Mesenchymal stem cell (in vitro differentiated cells and primary cell): ENCODE results near the gene SPTSSB.

ENCODE experiments used
- DNase-seq: peaks from one replicate; pipeline ENCODE4 v3.0.0-alpha.2; 2013
- H2AFZ ChIP-seq: one replicate; pipeline ENCODE4 v1.6.1; 2013; ENCODE audit warnings: low read depth, mild to moderate bottlenecking, control low read depth, inconsistent platforms, low read length, moderate library complexity
- H2AK5ac ChIP-seq: 2 replicates; pipeline ENCODE4 v1.6.1; 2013; ENCODE audit warnings: low read length, moderate library complexity, mild to moderate bottlenecking, inconsistent platforms; ENCODE audit not compliant: severe bottlenecking
- H2BK120ac ChIP-seq: one replicate; pipeline ENCODE4 v1.6.1; 2013; ENCODE audit warnings: low read depth, mild to moderate bottlenecking, inconsistent platforms, low read length, moderate library complexity
- H2BK12ac ChIP-seq, 2 experiments: one replicate each; pipeline ENCODE4 v1.6.1; 2013; ENCODE audit warnings: inconsistent platforms in 2 of 2, low read length in 2 of 2, mild to moderate bottlenecking in 2 of 2, moderate library complexity in 2 of 2, control low read depth in 1 of 2
- H2BK15ac ChIP-seq: one replicate; pipeline ENCODE4 v1.6.1; 2013; ENCODE audit warnings: mild to moderate bottlenecking, low read depth, inconsistent platforms; ENCODE audit not compliant: poor library complexity, severe bottlenecking
- H2BK5ac ChIP-seq: 2 replicates; pipeline ENCODE4 v1.6.1; 2013; ENCODE audit warnings: low read depth, mild to moderate bottlenecking, low read length, control low read depth, inconsistent platforms; ENCODE audit not compliant: poor library complexity, severe bottlenecking
- H3K14ac ChIP-seq, 2 experiments: one replicate each; pipeline ENCODE4 v1.6.1; 2013; ENCODE audit warnings: inconsistent platforms in 2 of 2, low read length in 2 of 2, control low read depth in 1 of 2, mild to moderate bottlenecking in 1 of 2, moderate library complexity in 1 of 2
- H3K18ac ChIP-seq, 2 experiments: one replicate each; pipeline ENCODE4 v1.6.1; 2013; ENCODE audit warnings: inconsistent platforms in 2 of 2, low read length in 2 of 2, control low read depth in 1 of 2, low read depth in 1 of 2, mild to moderate bottlenecking in 1 of 2
- H3K23ac ChIP-seq, 2 experiments: one replicate each; pipeline ENCODE4 v1.6.1; 2013; ENCODE audit warnings: inconsistent platforms in 2 of 2, low read length in 2 of 2, mild to moderate bottlenecking in 2 of 2, moderate library complexity in 2 of 2, control low read depth in 1 of 2
- H3K27ac ChIP-seq: 2 replicates; pipeline ENCODE4 v1.5.1; 2013; ENCODE audit warnings: mild to moderate bottlenecking, moderate library complexity, low read length, control low read depth, inconsistent platforms; ENCODE audit not compliant: poor library complexity, severe bottlenecking
- H3K27me3 ChIP-seq, 2 experiments: 2 replicates each; pipeline versions ENCODE4 v1.6.1 to v1.7.0; 2013; ENCODE audit warnings: low read length in 2 of 2, mild to moderate bottlenecking in 2 of 2, moderate library complexity in 2 of 2, control low read depth in 1 of 2, inconsistent platforms in 1 of 2; ENCODE audit not compliant: control insufficient read depth in 1 of 2, insufficient read depth in 1 of 2
- H3K36me3 ChIP-seq, 2 experiments: 2 replicates each; pipeline versions ENCODE4 v1.6.1 to v1.7.0; 2013; ENCODE audit warnings: low read length in 2 of 2, control low read depth in 1 of 2, inconsistent platforms in 1 of 2, low read depth in 1 of 2, mild to moderate bottlenecking in 1 of 2; ENCODE audit not compliant: insufficient read depth in 2 of 2, control insufficient read depth in 1 of 2
- H3K4ac ChIP-seq, 2 experiments: one replicate each; pipeline ENCODE4 v1.6.1; 2013; ENCODE audit warnings: inconsistent platforms in 2 of 2, low read length in 2 of 2, mild to moderate bottlenecking in 2 of 2, moderate library complexity in 2 of 2, control low read depth in 1 of 2, low read depth in 1 of 2
- H3K4me1 ChIP-seq: 2 replicates; pipeline ENCODE4 v1.6.1; 2013; ENCODE audit warnings: low read depth, low read length, control low read depth; ENCODE audit not compliant: control insufficient read depth, insufficient read depth
- H3K4me2 ChIP-seq: 2 replicates; pipeline ENCODE4 v1.6.1; 2013; ENCODE audit warnings: low read length, mild to moderate bottlenecking, inconsistent platforms; ENCODE audit not compliant: poor library complexity, severe bottlenecking
- H3K4me3 ChIP-seq, 2 experiments: 2 replicates each; pipeline versions ENCODE4 v1.5.1 to v1.7.0; 2013; ENCODE audit warnings: low read length in 2 of 2, mild to moderate bottlenecking in 2 of 2, control low read depth in 1 of 2, low read depth in 1 of 2; ENCODE audit not compliant: insufficient read depth in 1 of 2
- H3K79me1 ChIP-seq: replicated peaks from 2 replicates; pipeline ENCODE4 v1.6.1; 2013; ENCODE audit warnings: mild to moderate bottlenecking, control low read depth, low read length, inconsistent platforms; ENCODE audit not compliant: poor library complexity, severe bottlenecking
- H3K9ac ChIP-seq: 2 replicates; pipeline ENCODE4 v1.7.0; 2013; ENCODE audit warnings: mild to moderate bottlenecking, low read length, moderate library complexity
- H3K9me3 ChIP-seq: 2 replicates; pipeline ENCODE4 v1.7.0; 2013; ENCODE audit warnings: mild to moderate bottlenecking, low read length; ENCODE audit not compliant: control insufficient read depth
- H4K8ac ChIP-seq: one replicate; pipeline ENCODE4 v1.6.1; 2013; ENCODE audit warnings: inconsistent platforms, mild to moderate bottlenecking, low read length, moderate library complexity
- H4K91ac ChIP-seq: one replicate; pipeline ENCODE4 v1.6.1; 2013; ENCODE audit warnings: mild to moderate bottlenecking, low read length, inconsistent platforms
- WGBS: methylation state at CpG from one replicate; pipeline ENCODE4 v1.1.7; 2013; ENCODE audit warnings: mixed read lengths; 5-methylcytosine and 5-hydroxymethylcytosine counted together

The SPTSSB gene

DNA sequence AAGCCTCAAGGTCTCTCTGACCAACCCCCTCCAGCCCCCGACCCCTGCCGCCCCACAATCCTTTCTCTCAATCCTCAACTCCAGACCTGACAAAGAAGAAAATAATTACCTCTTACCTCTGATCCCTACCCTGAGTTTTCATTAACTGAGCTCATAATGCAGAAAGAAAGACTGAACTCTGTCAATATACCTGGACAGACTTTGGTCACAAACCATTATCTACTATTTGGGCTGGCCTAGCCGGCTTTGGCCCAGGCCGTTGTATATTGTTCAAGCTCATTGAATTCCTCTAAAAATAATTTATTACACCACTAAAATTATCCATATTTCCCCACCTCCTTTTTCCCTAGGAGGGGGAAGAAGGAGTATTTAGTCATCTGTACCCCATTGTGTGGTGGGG, 29.3 kb upstream of the SPTSSB start:
- Histone ChIP-seq H3K4me3 (no peak overlapping the region), H3K36me3 (no peaks in the 10 kb centered on the region)

DNA sequence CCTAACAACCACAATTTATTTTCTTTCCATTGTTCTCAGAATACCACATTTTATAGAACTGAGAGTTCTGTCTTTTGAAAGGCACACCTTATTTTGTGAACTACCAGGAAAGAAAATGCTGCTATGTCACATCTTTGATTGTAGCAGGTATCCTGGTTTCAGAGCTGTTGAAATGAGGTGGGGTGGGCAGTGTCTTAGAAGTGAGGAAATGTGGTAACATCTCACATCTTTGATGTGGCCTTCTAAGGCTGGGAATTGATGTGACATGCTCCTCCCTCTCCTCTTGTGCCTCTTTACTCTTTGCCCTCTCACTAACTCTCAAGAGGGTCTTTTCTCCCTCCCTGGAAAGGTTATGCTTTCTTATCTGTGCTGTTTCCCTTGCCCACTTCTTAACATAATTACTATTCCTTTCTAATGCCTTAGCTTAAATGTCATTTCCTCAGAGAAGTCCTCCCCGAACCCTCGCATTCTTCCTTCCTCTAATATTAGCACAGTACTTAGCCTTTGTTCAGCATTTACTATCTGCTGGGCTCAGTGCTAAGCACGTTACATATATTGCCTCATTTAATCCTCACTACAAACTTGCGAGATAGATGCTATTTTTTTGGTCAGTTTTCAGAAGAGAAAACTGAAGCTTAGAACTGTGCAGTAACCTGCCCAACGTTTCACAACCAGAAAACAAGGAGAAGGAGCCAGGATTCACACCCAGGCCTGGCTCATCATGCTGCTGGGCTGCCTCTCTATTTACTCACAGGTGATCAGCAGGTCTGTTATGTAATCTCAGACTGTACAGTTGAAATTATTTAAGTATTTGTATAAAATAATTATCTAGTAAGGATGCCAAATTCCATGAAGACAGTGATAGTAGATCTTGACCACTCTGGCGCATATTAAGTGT, 24.0 kb upstream of the SPTSSB start:
- H2BK120ac ChIP-seq: no peak overlapping the region
- no peak overlapping the region for H3K9ac ChIP-seq
- no peak overlapping the region for H3K4me2 ChIP-seq
- no peak overlapping the region for H3K27ac ChIP-seq
- H2BK15ac ChIP-seq: no peak overlapping the region
- no peaks in the 10 kb centered on the region for H3K36me3 ChIP-seq
- H2BK12ac ChIP-seq: no peak overlapping the region
- H3K18ac ChIP-seq: no peak overlapping the region
- H3K79me1 ChIP-seq: no peaks in the 10 kb centered on the region
- no peak overlapping the region for H3K14ac ChIP-seq
- DNase-seq: no peak
- H3K4ac ChIP-seq: no peak overlapping the region
- H4K8ac ChIP-seq: no peak overlapping the region
- H2BK5ac ChIP-seq: no peak overlapping the region
- H2AFZ ChIP-seq: no peak overlapping the region
- 81% methylated on average over 5 of the region's 6 CpGs for WGBS
- H3K9me3 ChIP-seq: peaks cover 3% of the 10 kb centered on the region
- H3K4me1 ChIP-seq: no peaks in the 10 kb centered on the region
- H3K23ac ChIP-seq: no peak overlapping the region
- H2AK5ac ChIP-seq: no peak overlapping the region
- H4K91ac ChIP-seq: no peak overlapping the region
- no peaks in the 10 kb centered on the region for H3K27me3 ChIP-seq
- H3K4me3 ChIP-seq: no peak overlapping the region

More for the DNA sequence above, 29.3 kb upstream of the SPTSSB start:
- H3K18ac ChIP-seq: no peak overlapping the region
- DNase-seq: no peak
- H2BK12ac ChIP-seq: no peak overlapping the region
- H3K14ac ChIP-seq: no peak overlapping the region
- no peak overlapping the region for H4K8ac ChIP-seq
- no peaks in the 10 kb centered on the region for H3K4me1 ChIP-seq
- no peak overlapping the region for H2AK5ac ChIP-seq
- no peaks in the 10 kb centered on the region for H3K79me1 ChIP-seq
- H3K9me3 ChIP-seq: peaks cover 3% of the 10 kb centered on the region
- 99% methylated on average over 4 of the region's 4 CpGs for WGBS
- H4K91ac ChIP-seq: no peak overlapping the region
- no peak overlapping the region for H2BK120ac ChIP-seq
- no peak overlapping the region for H3K4ac ChIP-seq
- H3K27me3 ChIP-seq: no peaks in the 10 kb centered on the region
- no peak overlapping the region for H3K23ac ChIP-seq
- peak overlapping the region; percentile 20 for H3K9ac ChIP-seq
- no peak overlapping the region for H2BK5ac ChIP-seq
- no peak overlapping the region for H3K27ac ChIP-seq
- no peak overlapping the region for H2BK15ac ChIP-seq
- no peak overlapping the region for H2AFZ ChIP-seq
- no peak overlapping the region for H3K4me2 ChIP-seq

DNA sequence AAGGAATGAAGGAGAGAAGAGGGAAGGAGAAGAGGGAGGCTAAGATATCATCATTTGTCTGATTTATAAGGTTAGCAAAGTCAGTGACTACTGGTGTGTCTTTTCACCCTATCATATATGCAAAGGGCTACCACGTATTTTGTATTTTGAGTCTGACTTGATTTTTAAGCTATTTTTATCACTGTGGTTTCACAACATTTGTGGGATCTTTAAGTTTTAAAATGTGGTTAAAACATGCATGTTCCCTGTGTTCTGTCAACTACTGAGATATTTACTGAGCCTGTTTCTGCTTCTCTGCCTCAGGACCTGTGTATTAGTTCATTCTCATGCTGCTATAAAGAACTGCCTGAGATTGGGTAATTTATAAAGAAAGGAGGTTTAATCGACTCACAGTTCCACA, 22.5 kb upstream of the SPTSSB start:
- Histone ChIP-seq H2BK120ac (no peak overlapping the region), H4K91ac (no peak overlapping the region), H2BK15ac (no peak overlapping the region), H3K27me3 (peaks cover 0 to 4% of the 10 kb centered on the region in 2 experiments), H3K4ac (no peak overlapping the region), H3K14ac (no peak overlapping the region), H3K18ac (no peak overlapping the region), H2AFZ (no peak overlapping the region), H3K79me1 (no peaks in the 10 kb centered on the region), H3K27ac (no peak overlapping the region), H3K4me1 (no peaks in the 10 kb centered on the region), H3K4me2 (no peak overlapping the region), H3K9me3 (peaks cover 3% of the 10 kb centered on the region), H3K23ac (no peak overlapping the region), H2BK5ac (no peak overlapping the region), H4K8ac (no peak overlapping the region), H3K9ac (no peak overlapping the region), H2AK5ac (no peak overlapping the region), H2BK12ac (no peak overlapping the region), H3K4me3 (no peak overlapping the region), H3K36me3 (no peaks in the 10 kb centered on the region)
- WGBS: 71% methylated on average over 2 of the region's 2 CpGs
- DNase-seq: no peak

DNA sequence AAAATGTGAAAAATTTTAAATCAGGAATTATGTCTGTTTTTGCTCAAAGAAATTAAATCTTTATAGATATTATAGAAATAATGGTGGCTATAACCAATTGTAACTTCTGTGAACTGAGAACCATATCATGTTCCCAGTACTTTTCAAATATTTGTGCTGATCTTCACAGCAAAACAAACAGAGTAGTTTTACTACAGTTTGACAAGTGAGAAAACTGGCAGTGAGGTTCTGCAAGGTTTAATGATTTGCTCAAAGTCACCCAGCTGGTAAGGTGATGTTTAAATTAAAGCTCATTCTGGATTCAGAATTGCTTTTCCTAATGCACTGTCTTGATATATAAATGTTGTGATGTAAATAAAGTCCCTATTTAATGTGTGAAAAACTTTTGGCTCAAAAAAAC, 22.0 kb upstream of the SPTSSB start:
- H3K79me1 ChIP-seq: no peaks in the 10 kb centered on the region
- no peak overlapping the region for H2BK12ac ChIP-seq
- no peak overlapping the region for H3K18ac ChIP-seq
- no peak overlapping the region for H4K8ac ChIP-seq
- H2AFZ ChIP-seq: no peak overlapping the region
- H3K4me1 ChIP-seq: no peaks in the 10 kb centered on the region
- no peak overlapping the region for H3K27ac ChIP-seq
- no peak overlapping the region for H3K4me2 ChIP-seq
- no peak overlapping the region for H2AK5ac ChIP-seq
- DNase-seq: no peak
- H3K23ac ChIP-seq: no peak overlapping the region
- H2BK120ac ChIP-seq: no peak overlapping the region
- no peak overlapping the region for H2BK15ac ChIP-seq
- H3K9me3 ChIP-seq: peaks cover 3% of the 10 kb centered on the region
- no peak overlapping the region for H3K4me3 ChIP-seq
- no peak overlapping the region for H3K4ac ChIP-seq
- no peak overlapping the region for H3K14ac ChIP-seq
- peaks cover 0 to 4% of the 10 kb centered on the region in 2 experiments for H3K27me3 ChIP-seq
- no peak overlapping the region for H2BK5ac ChIP-seq
- H4K91ac ChIP-seq: no peak overlapping the region
- H3K9ac ChIP-seq: no peak overlapping the region
- H3K36me3 ChIP-seq: no peaks in the 10 kb centered on the region
